Measurements from ENCODE around the gene EPS15. TPM values are rescaled to one million over a fixed set of nuclear protein-coding genes. Genes with fewer than 3 reads are reported as not detected.

Gene EPS15
- total RNA-seq, 2 donors from 2014 or later, result 40.3 to 55.8 TPM

- Histone ChIP-seq H3K27ac (no peak overlapping the region), H3K9me3 (no peaks in the 10 kb centered on the region), H3K36me3 (no peaks in the 10 kb centered on the region), H3K27me3 (no peaks in the 10 kb centered on the region), H3K4me3 (no peak overlapping the region), H3K4me1 (peaks cover 4% of the 10 kb centered on the region), H3K9ac (ENCODE audit: low read depth in 2 of 2, low read length in 2 of 2) (no peak overlapping the region)
- TF ChIP-seq CTCF (IDR thresholded peaks at IDR 0.05), result no peak
- peak; percentile 52 for DNase-seq
- intact Hi-C loops (cut with DNase I), result no loop called here
Measured at GRCh38 chr1:51336004-51336403, 183.1 kb downstream of the EPS15 start.

- no peak for TF ChIP-seq CTCF (IDR thresholded peaks at IDR 0.05)
- DNase-seq, result peak; percentile 71
- Histone ChIP-seq H3K9me3 (no peaks in the 10 kb centered on the region), H3K27ac (peak overlapping the region; percentile 65), H3K27me3 (no peaks in the 10 kb centered on the region), H3K36me3 (no peaks in the 10 kb centered on the region), H3K9ac (ENCODE audit: low read depth in 2 of 2, low read length in 2 of 2) (peak overlapping the region in 1 of 2 donors; percentile 89), H3K4me3 (peak overlapping the region; percentile 45), H3K4me1 (peaks cover 11% of the 10 kb centered on the region)
- intact Hi-C loops (cut with DNase I), result no loop called here
Measured at GRCh38 chr1:51331206-51332100, 187.6 kb downstream of the EPS15 start.

GRCh38 chr1:51330331-51331201 is 188.5 kb downstream of the EPS15 start, which contains the start of gene TTC39A:
Gene TTC39A (minus strand): TSS chr1:51330562. CDS start chr1:51330477, 85 bp downstream.
- intact Hi-C loops (cut with DNase I), result no loop called here
- Histone ChIP-seq H3K36me3 (no peaks in the 10 kb centered on the region), H3K27ac (peak within 1 kb of the TSS; percentile 72), H3K9me3 (no peaks in the 10 kb centered on the region), H3K27me3 (no peaks in the 10 kb centered on the region), H3K4me3 (peak within 1 kb of the TSS; percentile 45), H3K9ac (ENCODE audit: low read depth in 2 of 2, low read length in 2 of 2) (peak within 1 kb of the TSS; percentile 62 to 89), H3K4me1 (peaks cover 11% of the 10 kb centered on the region)
- TF ChIP-seq CTCF (IDR thresholded peaks at IDR 0.05), result no peak
- no peak for DNase-seq

- H3K27me3 ChIP-seq, result no peaks in the 10 kb centered on the region
- peak overlapping the region; percentile 62 to 85 for H3K9ac ChIP-seq (ENCODE audit: low read depth in 2 of 2, low read length in 2 of 2)
- no peaks in the 10 kb centered on the region for H3K36me3 ChIP-seq
- intact Hi-C loops (cut with DNase I), result no loop called here
- peaks cover 11% of the 10 kb centered on the region for H3K4me1 ChIP-seq
- H3K27ac ChIP-seq, result peak overlapping the region; percentile 72
- TF ChIP-seq CTCF (IDR thresholded peaks at IDR 0.05), result no peak
- no peaks in the 10 kb centered on the region for H3K9me3 ChIP-seq
- H3K4me3 ChIP-seq, result peak overlapping the region; percentile 32
- peak; percentile 83 for DNase-seq
Measured at GRCh38 chr1:51329443-51330325, 189.4 kb downstream of the EPS15 start.
